SU-DHL-6 (cell line): ENCODE data around the gene CLCN4.

ENCODE experiments used
- H2AFZ ChIP-seq: fragments of 200-600 bp; sonication (generic); 2 replicates; pipeline ENCODE4 v1.6.1; 2014; ENCODE audit warnings: low read depth, mild to moderate bottlenecking, moderate library complexity, mixed read lengths, antibody characterized with exemption, low read length; ENCODE audit not compliant: severe bottlenecking
- H3F3A ChIP-seq: fragments of 200-600 bp; shearing (Covaris generic); 2 replicates; pipeline ENCODE4 v1.6.0; 2016; ENCODE audit warnings: antibody characterized with exemption, mild to moderate bottlenecking; ENCODE audit not compliant: insufficient read depth
- H3K27ac ChIP-seq: fragments of 200-600 bp; sonication (generic); 2 replicates; pipeline ENCODE4 v1.5.1; 2016; ENCODE audit warnings: low read depth, mild to moderate bottlenecking, low read length, moderate library complexity, mixed read lengths
- H3K27me3 ChIP-seq: fragments of 200-600 bp; sonication (generic), shearing (Covaris generic); 2 replicates; pipeline ENCODE4 v1.6.0; 2014; ENCODE audit warnings: mild to moderate bottlenecking, low read length
- H3K36me3 ChIP-seq: fragments of 200-600 bp; sonication (generic); 2 replicates; pipeline ENCODE4 v1.6.1; 2014; ENCODE audit warnings: mild to moderate bottlenecking, low read length, mixed read lengths
- H3K4me2 ChIP-seq: fragments of 300-600, 200-600 bp; shearing (Covaris generic), sonication (generic); 2 replicates; pipeline ENCODE4 v1.6.0; 2014; ENCODE audit warnings: low read length, low read depth, mild to moderate bottlenecking; ENCODE audit not compliant: poor library complexity, severe bottlenecking
- H3K4me3 ChIP-seq: fragments of 200-600 bp; sonication (generic); 2 replicates; pipeline ENCODE4 v1.5.1; 2014; ENCODE audit warnings: antibody characterized with exemption, low read length, mild to moderate bottlenecking, mixed read lengths; ENCODE audit not compliant: insufficient read depth, poor library complexity, severe bottlenecking
- H3K79me2 ChIP-seq: fragments of 200-600 bp; sonication (generic); 2 replicates; pipeline ENCODE4 v1.6.1; 2014; ENCODE audit warnings: mild to moderate bottlenecking, low read length, moderate library complexity; ENCODE audit not compliant: insufficient read depth
- H3K9ac ChIP-seq: fragments of 200-600 bp; sonication (generic); 2 replicates; pipeline ENCODE4 v1.7.0; 2014; ENCODE audit warnings: mild to moderate bottlenecking, low read length
- H3K9me2 ChIP-seq: fragments of 200-600 bp; sonication (generic); replicated peaks from 2 replicates; pipeline ENCODE4 v1.6.1; 2014; ENCODE audit warnings: low read length; ENCODE audit not compliant: insufficient read depth
- H3K9me3 ChIP-seq: fragments of 200-600 bp; sonication (generic); 2 replicates; pipeline ENCODE4 v1.6.1; 2014; ENCODE audit warnings: low read length, mixed read lengths; ENCODE audit not compliant: insufficient read depth
- H4K20me1 ChIP-seq: fragments of 200-600 bp; sonication (generic); 2 replicates; pipeline ENCODE4 v1.6.1; 2014; ENCODE audit warnings: low read depth, mild to moderate bottlenecking, antibody characterized with exemption, low read length, moderate library complexity, mixed read lengths
- EZH2phosphoT487 ChIP-seq: fragments of 200-600 bp; sonication (generic), shearing (Covaris generic); conservative IDR thresholded peaks from 2 replicates; pipeline ENCODE4 v1.6.1; 2018; ENCODE audit warnings: mild to moderate bottlenecking, antibody characterized with exemption, low read length, moderate library complexity, mixed read lengths
- TF ChIP-seq, protein P1 (sequence below): fragments of 200-600 bp; sonication (generic); IDR thresholded peaks from one replicate; pipeline ENCODE4 v1.5.1; 2017; ENCODE audit warnings: antibody characterized with exemption, mild to moderate bottlenecking, low read length, moderate library complexity; ENCODE audit not compliant: insufficient read depth, poor library complexity, severe bottlenecking

The CLCN4 gene

GRCh38 chrX:10174051-10174450 lies 17.3 kb downstream of the CLCN4 start:
- no peak overlapping the region for H3K27ac ChIP-seq
- H2AFZ ChIP-seq = no peak overlapping the region
- no peaks in the 10 kb centered on the region for H3K9me3 ChIP-seq
- H3K36me3 ChIP-seq = no peaks in the 10 kb centered on the region
- no peak overlapping the region for H3K4me3 ChIP-seq
- H3K9ac ChIP-seq = no peak overlapping the region
- no peak for TF ChIP-seq EZH2phosphoT487
- TF ChIP-seq, protein P1, sequence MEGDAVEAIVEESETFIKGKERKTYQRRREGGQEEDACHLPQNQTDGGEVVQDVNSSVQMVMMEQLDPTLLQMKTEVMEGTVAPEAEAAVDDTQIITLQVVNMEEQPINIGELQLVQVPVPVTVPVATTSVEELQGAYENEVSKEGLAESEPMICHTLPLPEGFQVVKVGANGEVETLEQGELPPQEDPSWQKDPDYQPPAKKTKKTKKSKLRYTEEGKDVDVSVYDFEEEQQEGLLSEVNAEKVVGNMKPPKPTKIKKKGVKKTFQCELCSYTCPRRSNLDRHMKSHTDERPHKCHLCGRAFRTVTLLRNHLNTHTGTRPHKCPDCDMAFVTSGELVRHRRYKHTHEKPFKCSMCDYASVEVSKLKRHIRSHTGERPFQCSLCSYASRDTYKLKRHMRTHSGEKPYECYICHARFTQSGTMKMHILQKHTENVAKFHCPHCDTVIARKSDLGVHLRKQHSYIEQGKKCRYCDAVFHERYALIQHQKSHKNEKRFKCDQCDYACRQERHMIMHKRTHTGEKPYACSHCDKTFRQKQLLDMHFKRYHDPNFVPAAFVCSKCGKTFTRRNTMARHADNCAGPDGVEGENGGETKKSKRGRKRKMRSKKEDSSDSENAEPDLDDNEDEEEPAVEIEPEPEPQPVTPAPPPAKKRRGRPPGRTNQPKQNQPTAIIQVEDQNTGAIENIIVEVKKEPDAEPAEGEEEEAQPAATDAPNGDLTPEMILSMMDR = no peak
- H4K20me1 ChIP-seq = no peaks in the 10 kb centered on the region
- no peaks in the 10 kb centered on the region for H3K79me2 ChIP-seq
- H3F3A ChIP-seq = no peaks in the 10 kb centered on the region
- no peaks in the 10 kb centered on the region for H3K9me2 ChIP-seq
- no peak overlapping the region for H3K4me2 ChIP-seq
- no peaks in the 10 kb centered on the region for H3K27me3 ChIP-seq

GRCh38 chrX:10174810-10175209 lies 18.0 kb downstream of the CLCN4 start:
- Histone ChIP-seq H3K4me2 (no peak overlapping the region), H3K4me3 (no peak overlapping the region)

DNA sequence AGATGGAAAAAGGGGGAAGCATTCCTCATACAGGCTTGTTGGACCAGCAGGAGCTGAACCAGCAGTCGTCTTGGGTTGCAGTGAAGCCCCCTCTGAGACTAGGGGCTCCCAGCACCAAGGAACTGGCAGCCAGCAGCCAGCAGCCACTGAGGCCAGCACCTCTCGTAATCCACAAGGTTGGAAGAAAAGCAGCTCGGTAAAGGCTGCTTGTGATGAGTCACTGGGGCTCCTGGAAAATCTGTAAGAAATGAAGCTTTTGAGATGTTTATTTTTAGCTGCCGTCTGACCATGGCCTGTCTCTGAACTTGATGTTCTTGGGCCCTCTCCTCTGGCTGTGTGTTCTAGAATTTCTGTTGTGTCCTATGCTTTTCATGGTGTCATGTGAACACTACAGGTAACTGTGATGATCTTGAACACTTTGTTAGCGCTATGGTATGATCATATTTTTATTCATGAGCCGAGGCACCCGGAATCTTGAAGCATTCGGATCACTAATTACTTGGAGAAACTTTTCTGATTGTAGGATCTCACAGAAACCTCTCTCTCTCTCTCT lies 18.6 kb downstream of the CLCN4 start:
- no peak for TF ChIP-seq EZH2phosphoT487
- TF ChIP-seq, protein P1 = no peak
- H3K36me3 ChIP-seq = no peaks in the 10 kb centered on the region
- H3K79me2 ChIP-seq = no peaks in the 10 kb centered on the region
- no peaks in the 10 kb centered on the region for H4K20me1 ChIP-seq
- H3K27me3 ChIP-seq = no peaks in the 10 kb centered on the region
- H3F3A ChIP-seq = no peaks in the 10 kb centered on the region
- H3K27ac ChIP-seq = no peak overlapping the region
- no peak overlapping the region for H2AFZ ChIP-seq
- H3K4me2 ChIP-seq = no peak overlapping the region
- H3K9ac ChIP-seq = no peak overlapping the region
- no peak overlapping the region for H3K4me3 ChIP-seq
- no peaks in the 10 kb centered on the region for H3K9me2 ChIP-seq
- H3K9me3 ChIP-seq = no peaks in the 10 kb centered on the region

More at GRCh38 chrX:10174810-10175209, 18.0 kb downstream of the CLCN4 start:
- Histone ChIP-seq H3K27ac (no peak overlapping the region), H3K9ac (no peak overlapping the region), H2AFZ (no peak overlapping the region), H3K36me3 (no peaks in the 10 kb centered on the region), H3K9me3 (no peaks in the 10 kb centered on the region), H3K27me3 (no peaks in the 10 kb centered on the region), H4K20me1 (no peaks in the 10 kb centered on the region), H3K79me2 (no peaks in the 10 kb centered on the region), H3F3A (no peaks in the 10 kb centered on the region), H3K9me2 (no peaks in the 10 kb centered on the region)
- TF ChIP-seq, protein P1 = no peak
- TF ChIP-seq EZH2phosphoT487 = no peak
